Mesothelial cell of epicardium (in vitro differentiated cells): ENCODE measurements around the gene RUNX2. TPM values are rescaled to one million over a fixed set of nuclear protein-coding genes. Genes with fewer than 3 reads are reported as not detected.

ENCODE experiments used
- DNase-seq, 2 experiments: peaks; one replicate each; pipeline ENCODE4 v3.0.0; 2021; ENCODE audit warnings: low spot score in 2 of 2; ENCODE audit not compliant: unreplicated experiment in 2 of 2
- H3K27ac Mint-ChIP-seq: 2 replicates; pipeline ENCODE4 v1.8.0; 2021; ENCODE audit warnings: mixed read lengths
- H3K27me3 Mint-ChIP-seq: 2 replicates; pipeline ENCODE4 v1.8.0; 2021; ENCODE audit warnings: low read depth, mixed read lengths
- H3K36me3 Mint-ChIP-seq: 2 replicates; pipeline ENCODE4 v1.8.0; 2021; ENCODE audit warnings: mixed read lengths
- H3K4me1 Mint-ChIP-seq: 2 replicates; pipeline ENCODE4 v1.8.0; 2021; ENCODE audit warnings: mixed read lengths
- H3K4me3 Mint-ChIP-seq: 2 replicates; pipeline ENCODE4 v1.8.0; 2021; ENCODE audit warnings: mild to moderate bottlenecking, moderate library complexity, mixed read lengths
- H3K9me3 Mint-ChIP-seq: 2 replicates; pipeline ENCODE4 v1.8.0; 2021; ENCODE audit warnings: mixed read lengths
- CTCF ChIP-seq: fragments of 200-600 bp; sonication (generic); IDR thresholded peaks from one replicate; pipeline ENCODE4 v1.5.0; 2021; ENCODE audit warnings: antibody characterized with exemption; ENCODE audit not compliant: unreplicated experiment
- total RNA-seq: library from RNA; stranded (reverse); gene quantifications from 3 replicates; pipeline ENCODE4 v1.2.1, GENCODE V29; 2021

RUNX2 gene
- total RNA-seq, 1 donor from 2014 or later = 4.4 TPM

- H3K9me3 Mint-ChIP-seq = peaks cover 8% of the 10 kb centered on the region
- H3K27me3 Mint-ChIP-seq = no peaks in the 10 kb centered on the region
- TF ChIP-seq CTCF = no peak
- H3K36me3 Mint-ChIP-seq = no peaks in the 10 kb centered on the region
- peaks cover 25% of the 10 kb centered on the region for H3K4me1 Mint-ChIP-seq
- H3K27ac Mint-ChIP-seq = peak overlapping the region; percentile 15
- H3K4me3 Mint-ChIP-seq = no peak overlapping the region
- DNase-seq = no peak
Measured at GRCh38 chr6:45388328-45388727, 60.2 kb downstream of the RUNX2 start.

- Mint-ChIP-seq H3K4me3 (no peak overlapping the region), H3K9me3 (peaks cover 13% of the 10 kb centered on the region), H3K36me3 (no peaks in the 10 kb centered on the region), H3K27me3 (no peaks in the 10 kb centered on the region), H3K4me1 (peaks cover 7% of the 10 kb centered on the region), H3K27ac (no peak overlapping the region)
- DNase-seq = no peak
- no peak for TF ChIP-seq CTCF
Measured at GRCh38 chr6:45394586-45395095, 66.5 kb downstream of the RUNX2 start.

- H3K4me3 Mint-ChIP-seq = no peak overlapping the region
- peaks cover 12% of the 10 kb centered on the region for H3K4me1 Mint-ChIP-seq
- no peak overlapping the region for H3K27ac Mint-ChIP-seq
- DNase-seq = no peak
- H3K9me3 Mint-ChIP-seq = peaks cover 5% of the 10 kb centered on the region
- H3K27me3 Mint-ChIP-seq = peaks cover 6% of the 10 kb centered on the region
- H3K36me3 Mint-ChIP-seq = no peaks in the 10 kb centered on the region
- TF ChIP-seq CTCF = no peak
Measured at GRCh38 chr6:45398075-45398813, 70.1 kb downstream of the RUNX2 start.

- no peak for DNase-seq
- no peak overlapping the region for H3K27ac Mint-ChIP-seq
- H3K9me3 Mint-ChIP-seq = no peaks in the 10 kb centered on the region
- no peak for TF ChIP-seq CTCF
- H3K27me3 Mint-ChIP-seq = peaks cover 6% of the 10 kb centered on the region
- H3K36me3 Mint-ChIP-seq = no peaks in the 10 kb centered on the region
- H3K4me3 Mint-ChIP-seq = no peak overlapping the region
- peaks cover 8% of the 10 kb centered on the region for H3K4me1 Mint-ChIP-seq
Measured at GRCh38 chr6:45400021-45400420, 71.9 kb downstream of the RUNX2 start.

- no peaks in the 10 kb centered on the region for H3K36me3 Mint-ChIP-seq
- H3K4me1 Mint-ChIP-seq = no peaks in the 10 kb centered on the region
- no peak for DNase-seq
- H3K4me3 Mint-ChIP-seq = no peak overlapping the region
- H3K27me3 Mint-ChIP-seq = peaks cover 23% of the 10 kb centered on the region
- TF ChIP-seq CTCF = no peak
- no peaks in the 10 kb centered on the region for H3K9me3 Mint-ChIP-seq
- no peak overlapping the region for H3K27ac Mint-ChIP-seq
Measured at GRCh38 chr6:45411959-45412358, 83.8 kb downstream of the RUNX2 start.
